SK-N-SH treated with all-trans-retinoic acid at 6 μM for 48 hours (cell line): Measurements from ENCODE around the gene TNFRSF4.

Experiments used
- ATAC-seq: fragments of 200-7000 bp; cut with Tn5 transposase; 3 replicates; pipeline ENCODE4 v1.9.1; 2020; ENCODE audit warnings: mild to moderate bottlenecking, moderate library complexity
- ARNTL ChIP-seq: fragments of 450-650 bp; formaldehyde crosslinking; IDR thresholded peaks from 2 replicates; pipeline ENCODE4 v1.5.0; 2020; ENCODE audit warnings: low read depth, mild to moderate bottlenecking, moderate library complexity, borderline replicate concordance
- BACH2 ChIP-seq: fragments of 250-450 bp; sonication (Bioruptor Pico); IDR thresholded peaks from 2 replicates; pipeline ENCODE4 v1.9.0; 2021; ENCODE audit warnings: mild to moderate bottlenecking, borderline replicate concordance
- CREB5 ChIP-seq: fragments of 250-450 bp; sonication (Bioruptor Pico); IDR thresholded peaks from 2 replicates; pipeline ENCODE4 v1.5.1; 2020; ENCODE audit warnings: low read depth, mild to moderate bottlenecking, moderate library complexity
- CSDC2 ChIP-seq: fragments of 250-450 bp; sonication (Bioruptor Pico); IDR thresholded peaks from 2 replicates; pipeline ENCODE4 v1.5.0; 2020; ENCODE audit warnings: mild to moderate bottlenecking, moderate library complexity
- CSRNP3 ChIP-seq: fragments of 250-450 bp; sonication (Bioruptor Pico); IDR thresholded peaks from 2 replicates; pipeline ENCODE4 v1.5.1; 2021; ENCODE audit warnings: mild to moderate bottlenecking, moderate library complexity
- ESRRG ChIP-seq: fragments of 250-450 bp; sonication (Bioruptor Pico); IDR thresholded peaks from 2 replicates; pipeline ENCODE4 v1.6.1; 2021; ENCODE audit warnings: mild to moderate bottlenecking
- GLIS3 ChIP-seq: fragments of 250-450 bp; sonication (Bioruptor Pico); IDR thresholded peaks from 2 replicates; pipeline ENCODE4 v1.5.0; 2020; ENCODE audit warnings: mild to moderate bottlenecking, moderate library complexity
- OSR1 ChIP-seq: fragments of 250-450 bp; sonication (Bioruptor Pico); IDR thresholded peaks from 2 replicates; pipeline ENCODE4 v1.8.0; 2022; ENCODE audit warnings: moderate library complexity, mild to moderate bottlenecking, inconsistent platforms
- PATZ1 ChIP-seq: fragments of 250-450 bp; sonication (Bioruptor Pico); IDR thresholded peaks from 2 replicates; pipeline ENCODE4 v1.8.0; 2020; ENCODE audit warnings: mild to moderate bottlenecking, moderate library complexity, borderline replicate concordance
- POU6F1 ChIP-seq: fragments of 250-450 bp; sonication (Bioruptor Pico); IDR thresholded peaks from 2 replicates; pipeline ENCODE4 v1.8.0; 2021; ENCODE audit warnings: low read depth, mild to moderate bottlenecking, moderate library complexity, borderline replicate concordance
- PPARA ChIP-seq: fragments of 250-450 bp; sonication (Bioruptor Pico); IDR thresholded peaks from 2 replicates; pipeline ENCODE4 v1.5.0; 2020; ENCODE audit warnings: mild to moderate bottlenecking, borderline replicate concordance
- RARB ChIP-seq: fragments of 250-450 bp; sonication (Bioruptor Pico); IDR thresholded peaks from 2 replicates; pipeline ENCODE4 v1.8.0; 2021; ENCODE audit warnings: mild to moderate bottlenecking, moderate library complexity
- SNAI2 ChIP-seq: fragments of 250-450 bp; sonication (Bioruptor Pico); IDR thresholded peaks from 2 replicates; pipeline ENCODE4 v1.5.0; 2020; ENCODE audit warnings: mild to moderate bottlenecking, moderate library complexity
- TCF4 ChIP-seq: fragments of 250-450 bp; sonication (Bioruptor Pico); IDR thresholded peaks from 2 replicates; pipeline ENCODE4 v1.8.0; 2021; ENCODE audit warnings: mild to moderate bottlenecking, moderate library complexity, borderline replicate concordance
- TSHZ2 ChIP-seq: fragments of 250-450 bp; sonication (Bioruptor Pico); IDR thresholded peaks from 2 replicates; pipeline ENCODE4 v1.5.0; 2020; ENCODE audit warnings: mild to moderate bottlenecking, moderate library complexity
- ZC3H10 ChIP-seq: fragments of 250-450 bp; sonication (Bioruptor Pico); IDR thresholded peaks from 2 replicates; pipeline ENCODE4 v1.5.1; 2021; ENCODE audit warnings: mild to moderate bottlenecking, moderate library complexity
- ZFP3 ChIP-seq: fragments of 250-450 bp; sonication (Bioruptor Pico); IDR thresholded peaks from 2 replicates; pipeline ENCODE4 v1.5.0; 2020; ENCODE audit warnings: mild to moderate bottlenecking, moderate library complexity
- ZNF70 ChIP-seq: fragments of 450-650 bp; formaldehyde crosslinking; IDR thresholded peaks from 2 replicates; pipeline ENCODE4 v1.5.0; 2020; ENCODE audit warnings: mild to moderate bottlenecking, moderate library complexity
- ZNF8 ChIP-seq: fragments of 450-650 bp; formaldehyde crosslinking; IDR thresholded peaks from 2 replicates; pipeline ENCODE4 v1.5.0; 2020; ENCODE audit warnings: mild to moderate bottlenecking, moderate library complexity

TNFRSF4 gene

GRCh38 chr1:1240348-1240732 lies 26.4 kb upstream of the TNFRSF4 start:
- no peak for ATAC-seq
- no peak for TF ChIP-seq ZC3H10 (CRISPR knock-in tag)
- no peak for TF ChIP-seq ESRRG (CRISPR knock-in tag)
- TF ChIP-seq CSDC2 (CRISPR knock-in tag), result no peak
- no peak for TF ChIP-seq PATZ1
- TF ChIP-seq OSR1, result no peak
- no peak for TF ChIP-seq POU6F1 (CRISPR knock-in tag)
- no peak for TF ChIP-seq ZNF70 (CRISPR knock-in tag)
- no peak for TF ChIP-seq TSHZ2 (CRISPR knock-in tag)
- no peak for TF ChIP-seq BACH2 (CRISPR knock-in tag)
- TF ChIP-seq TCF4 (CRISPR knock-in tag), result no peak
- no peak for TF ChIP-seq CSRNP3
- no peak for TF ChIP-seq ZFP3 (CRISPR knock-in tag)
- no peak for TF ChIP-seq SNAI2 (CRISPR knock-in tag)
- no peak for TF ChIP-seq ARNTL (CRISPR knock-in tag)
- no peak for TF ChIP-seq PPARA (CRISPR knock-in tag)
- no peak for TF ChIP-seq RARB

- TF ChIP-seq ZNF8 (CRISPR knock-in tag), result no peak
- no peak for TF ChIP-seq CSDC2 (CRISPR knock-in tag)
- TF ChIP-seq SNAI2 (CRISPR knock-in tag), result no peak
- TF ChIP-seq ESRRG (CRISPR knock-in tag), result no peak
- TF ChIP-seq POU6F1 (CRISPR knock-in tag), result no peak
- TF ChIP-seq ARNTL (CRISPR knock-in tag), result no peak
- TF ChIP-seq GLIS3 (CRISPR knock-in tag), result no peak
- TF ChIP-seq BACH2 (CRISPR knock-in tag), result no peak
- no peak for TF ChIP-seq TSHZ2 (CRISPR knock-in tag)
- TF ChIP-seq CREB5, result no peak
- TF ChIP-seq CSRNP3, result no peak
- peak; percentile 2; the same call in 1 of the 3 replicates for ATAC-seq
Observed at GRCh38 chr1:1239614-1240347, 25.8 kb upstream of the TNFRSF4 start.
